ENCODE results near the gene SPINK8. TPM values are rescaled to one million over a fixed set of nuclear protein-coding genes. Genes with fewer than 3 reads are reported as not detected.

SPINK8 gene
- total and polyA plus RNA-seq, 2 of the 8 experiments (the other 6 are each of a cell fraction or from before 2014, with no cell fraction given), result 0.29 TPM; not detected in 1

GRCh38 chr3:48289659-48290058 lies 43.8 kb downstream of the SPINK8 start:
- H4K5ac ChIP-seq (ENCODE audit: insufficient read length, low read depth, low read length), result no peak overlapping the region
- DNase-seq (ENCODE audit: low read depth in 1 of 2, low spot score in 2 of 2), result no peak
- H3K23ac ChIP-seq (ENCODE audit: insufficient read length), result no peak overlapping the region
- H3K56ac ChIP-seq (replicated peaks; ENCODE audit: insufficient read length, low read depth, low read length), result no peak overlapping the region
- ChIA-PET CTCF (ENCODE audit: partially characterized antibody) (interaction anchor here (0.6 to 0.7 kb wide), 2 partner anchors 9 to 210 kb away, joined by 3 read pairs; no protein-coding TSS in a partner anchor), POLR2A (ENCODE audit: partially characterized antibody) (interaction anchor here (0.5 to 1.2 kb wide), 2 partner anchors 12 to 84 kb away, joined by 3 to 6 read pairs; no protein-coding TSS in a partner anchor)
- no peaks in the 10 kb centered on the region; the same call in 1 of the 2 replicates for H3K79me1 ChIP-seq (ENCODE audit: low read depth, low read length)
- H3K4me3 ChIP-seq (ENCODE audit: extremely low read depth in 1 of 4, insufficient read depth in 2 of 4, low read depth in 3 of 4, low read length in 4 of 4), result no peak overlapping the region
- TF ChIP-seq NRF1 (IDR thresholded peaks at IDR 0.05; ENCODE audit: low read depth, low read length) (no peak), BCL11A (IDR thresholded peaks at IDR 0.05; ENCODE audit: low read depth in 2 of 2, low read length in 2 of 2) (no peak), TEAD4 (IDR thresholded peaks at IDR 0.05; ENCODE audit: low read depth, low read length) (no peak)
- no peaks in the 10 kb centered on the region for H3K4me1 ChIP-seq (replicated peaks in 1 of 4; ENCODE audit: control insufficient read depth in 3 of 4, insufficient read depth in 4 of 4, low read length in 3 of 4)
- no peak overlapping the region for H3K9ac ChIP-seq (replicated peaks in 1 of 4; ENCODE audit: extremely low read depth in 1 of 4, low read depth in 3 of 4, low read length in 3 of 4)
- H3K27ac ChIP-seq (ENCODE audit: low read depth, low read length), result no peak overlapping the region
- WGBS, 2 experiments (ENCODE audit: extremely low coverage in 1 of 2, insufficient coverage in 1 of 2, insufficient read length in 1 of 2, insufficient replicate concordance in 2 of 2, low coverage in 1 of 2, low lambda C conversion rate in 2 of 2, missing lambda C conversion rate in 1 of 2), result 93% methylated on average over 1 of the region's 1 CpG; no CpG with 5 or more reads in 1 of the 2 experiments
- 0 out of 2 replicates have a peak, but pooled peaks cover 1% of the 10 kb centered on the region for H3K23me2 ChIP-seq (ENCODE audit: low read depth, low read length)
- H3K9me3 ChIP-seq (ENCODE audit: insufficient read depth in 2 of 2, low read depth in 1 of 2, low read length in 1 of 2), result no peaks in the 10 kb centered on the region
- H4K91ac ChIP-seq (replicated peaks; ENCODE audit: insufficient read length, low read length), result no peak overlapping the region
- H3K27me3 ChIP-seq (replicated peaks in 1 of 4; ENCODE audit: control insufficient read depth in 3 of 4, extremely low read depth in 1 of 4, insufficient read depth in 3 of 4, low read length in 3 of 4), result no peaks in the 10 kb centered on the region; a peak in 1 of 7 replicates
- no peak for FAIRE-seq
- no peak overlapping the region for H2BK120ac ChIP-seq (replicated peaks; ENCODE audit: low read depth, low read length)
- no peak overlapping the region for H3K14ac ChIP-seq (ENCODE audit: insufficient read length)
- H2BK12ac ChIP-seq (ENCODE audit: low read depth, low read length), result no peak overlapping the region
- peaks cover 0 to under 1% of the 10 kb centered on the region in 2 experiments for H4K20me1 ChIP-seq (replicated peaks in 1 of 2; ENCODE audit: control insufficient read depth in 1 of 2, insufficient read depth in 2 of 2, low read length in 2 of 2)
- no peak overlapping the region for H4K8ac ChIP-seq (ENCODE audit: extremely low read depth, insufficient read depth, low read length)
- no peak overlapping the region for H3K4ac ChIP-seq (replicated peaks; ENCODE audit: insufficient read length, low read depth, low read length)
- H2BK5ac ChIP-seq (ENCODE audit: low read depth, low read length), result no peak overlapping the region
- H3K4me2 ChIP-seq (ENCODE audit: insufficient read depth in 1 of 2, low read depth in 2 of 2, low read length in 2 of 2), result no peak overlapping the region
- no peak overlapping the region for H2BK15ac ChIP-seq (ENCODE audit: low read length)
- H2BK20ac ChIP-seq (ENCODE audit: low read length), result no peak overlapping the region
- H3K36me3 ChIP-seq (ENCODE audit: control insufficient read depth in 2 of 4, insufficient read depth in 4 of 4, low read length in 3 of 4), result peaks cover 0 to 10% (median 6%) of the 10 kb centered on the region in 4 experiments; a peak in 4 of 8 replicates
- H3K18ac ChIP-seq (ENCODE audit: extremely low read depth, low read length), result no peak overlapping the region
- H2AFZ ChIP-seq (ENCODE audit: low read length), result no peak overlapping the region
- H2AK5ac ChIP-seq (ENCODE audit: low read depth, low read length), result no peak overlapping the region
- no peaks in the 10 kb centered on the region for H3K79me2 ChIP-seq (ENCODE audit: control insufficient read depth in 1 of 2, insufficient read depth in 2 of 2, low read length in 2 of 2)
